HCT116 (cell line): ENCODE measurements around the gene SLC6A6. TPM values are rescaled to one million over a fixed set of nuclear protein-coding genes. Genes with fewer than 3 reads are reported as not detected.
A peak's percentile ranks its signal among the peaks of the same experiment; 100 is the strongest.

Experiments used
- ATAC-seq: fragments of 200-7000 bp; cut with Tn5 transposase; 2 replicates; pipeline ENCODE4 v1.9.1; 2020; ENCODE audit warnings: mild to moderate bottlenecking, moderate library complexity
- BruUV-seq: library from RNA; stranded (reverse); fragments of 400-500 nt; replicated peaks from 2 replicates; lab custom pipeline; 2021; lab: Mats Ljungman, UMichigan
- CTCF ChIA-PET: fragments of 300-600 bp; sonication (Branson Sonifier 250); formaldehyde crosslinking; loops from one replicate; lab custom pipeline; 2021; ENCODE audit warnings: antibody characterized with exemption; lab: Charles Lee
- POLR2A ChIA-PET: fragments of 300-600, 350-600 bp; sonication (Branson Sonifier 250); formaldehyde crosslinking; loops from one replicate; lab custom pipeline; 2021; ENCODE audit warnings: antibody characterized with exemption; lab: Charles Lee
- RAD21 ChIA-PET, 2 experiments: fragments of 300-600 bp; sonication (Branson Sonifier 250); formaldehyde crosslinking; loops; one replicate each; lab custom pipeline; 2023; ENCODE audit warnings: low total read pairs in 2 of 2; ENCODE audit not compliant: uncharacterized antibody in 2 of 2, unreplicated experiment in 2 of 2, low non-redundant PET in 1 of 2; lab: Charles Lee
- DNase-seq: peaks from one replicate; pipeline ENCODE4 v3.0.0-alpha.2; 2010; ENCODE audit warnings: low read depth, low spot score
- H2AFZ ChIP-seq: fragments of 200-600 bp; shearing (Covaris generic), sonication (generic); 2 replicates; pipeline ENCODE4 v1.6.1; 2017; ENCODE audit warnings: low read depth, mixed run types, mixed read lengths, antibody characterized with exemption, low read length; ENCODE audit not compliant: poor library complexity, severe bottlenecking
- H3K27ac ChIP-seq: 2 replicates; pipeline ENCODE4 v1.5.1; 2012; ENCODE audit warnings: low read depth, low read length
- H3K27me3 ChIP-seq: fragments of 200-600 bp; sonication (generic); 2 replicates; pipeline ENCODE4 v1.6.1; 2016; ENCODE audit warnings: mixed run types, low read length, mixed read lengths; ENCODE audit not compliant: insufficient read depth
- H3K36me3 ChIP-seq, 2 experiments: fragments of 200-500 bp in 1 of 2; fragments of 200-600 bp in 1 of 2; sonication (Bioruptor generic) in 1 of 2; sonication (generic) in 1 of 2; 2 replicates each; pipeline versions ENCODE4 v1.5.1 to v1.6.1; 2014 to 2016; ENCODE audit warnings: low read length in 2 of 2, inconsistent platforms in 1 of 2, mixed read lengths in 1 of 2, mixed run types in 1 of 2; ENCODE audit not compliant: insufficient read depth in 2 of 2, control insufficient read depth in 1 of 2
- H3K4me1 ChIP-seq, 2 experiments: fragments of 200-600 bp in 1 of 2; sonication (generic) in 1 of 2; 2 replicates each; pipeline versions ENCODE4 v1.5.1 to v1.6.1; 2012 to 2017; ENCODE audit warnings: low read length in 2 of 2, inconsistent platforms in 1 of 2, mild to moderate bottlenecking in 1 of 2, mixed read lengths in 1 of 2, mixed run types in 1 of 2, moderate library complexity in 1 of 2; ENCODE audit not compliant: insufficient read depth in 2 of 2, control insufficient read depth in 1 of 2
- H3K4me2 ChIP-seq: fragments of 200-600 bp; sonication (generic); 2 replicates; pipeline ENCODE4 v1.6.1; 2017; ENCODE audit warnings: mixed run types, low read length, mixed read lengths
- H3K4me3 ChIP-seq, 2 experiments: fragments of 200-600 bp in 1 of 2; sonication (generic) in 1 of 2; replicated peaks in 1 of 2; 2 replicates each; pipeline ENCODE4 v1.5.1; 2011 to 2016; ENCODE audit warnings: low read length in 2 of 2, control low read depth in 1 of 2, low read depth in 1 of 2, mild to moderate bottlenecking in 1 of 2, mixed read lengths in 1 of 2, mixed run types in 1 of 2
- H3K79me2 ChIP-seq: fragments of 200-600 bp; sonication (generic); 2 replicates; pipeline ENCODE4 v1.6.1; 2017; ENCODE audit warnings: mild to moderate bottlenecking, mixed run types, low read length, moderate library complexity, mixed read lengths; ENCODE audit not compliant: insufficient read depth
- H3K9ac ChIP-seq: fragments of 200-600 bp; sonication (generic); 2 replicates; pipeline ENCODE4 v1.6.1; 2016; ENCODE audit warnings: low read length, mixed read lengths
- H3K9me2 ChIP-seq: fragments of 200-600 bp; sonication (generic), shearing (Covaris generic); 2 replicates; pipeline ENCODE4 v1.6.1; 2017; ENCODE audit warnings: mixed run types, mild to moderate bottlenecking, moderate library complexity; ENCODE audit not compliant: insufficient read depth
- H3K9me3 ChIP-seq, 2 experiments: fragments of 200-500 bp in 1 of 2; fragments of 200-600 bp in 1 of 2; sonication (Bioruptor generic) in 1 of 2; sonication (generic) in 1 of 2; 2 replicates each; pipeline ENCODE4 v1.6.1; 2014 to 2017; ENCODE audit warnings: low read length in 2 of 2, mixed read lengths in 2 of 2, inconsistent platforms in 1 of 2, low read depth in 1 of 2, mild to moderate bottlenecking in 1 of 2, mixed run types in 1 of 2, moderate library complexity in 1 of 2; ENCODE audit not compliant: control insufficient read depth in 1 of 2, insufficient read depth in 1 of 2
- H4K20me1 ChIP-seq: fragments of 200-600 bp; sonication (generic), shearing (Covaris generic); 2 replicates; pipeline ENCODE4 v1.6.1; 2017; ENCODE audit warnings: mixed run types, mild to moderate bottlenecking, moderate library complexity; ENCODE audit not compliant: insufficient read depth
- CBX3 ChIP-seq: IDR thresholded peaks from 2 replicates; pipeline ENCODE4 v1.6.1; 2012; ENCODE audit warnings: low read depth
- CTCF ChIP-seq, 3 experiments: fragments of 200-600 bp in 1 of 3; sonication (generic) in 1 of 3; IDR thresholded peaks in 2 of 3; conservative IDR thresholded peaks in 1 of 3; 2 replicates each; pipeline ENCODE4 v1.5.1; 2012 to 2017; ENCODE audit warnings: low read depth in 2 of 3, low read length in 2 of 3, antibody characterized with exemption in 1 of 3, borderline replicate concordance in 1 of 3, control low read depth in 1 of 3, mild to moderate bottlenecking in 1 of 3, mixed read lengths in 1 of 3, mixed run types in 1 of 3, moderate library complexity in 1 of 3; ENCODE audit not compliant: insufficient read depth in 1 of 3
- EZH2 ChIP-seq: fragments of 200-600 bp; sonication (generic); IDR thresholded peaks from 2 replicates; pipeline ENCODE4 v1.6.1; 2017; ENCODE audit warnings: antibody characterized with exemption, mixed run types
- SIN3A ChIP-seq: IDR thresholded peaks from 2 replicates; pipeline ENCODE4 v1.6.1; 2012; ENCODE audit warnings: low read depth
- SP1 ChIP-seq: IDR thresholded peaks from 2 replicates; pipeline ENCODE4 v1.6.1; 2012; ENCODE audit warnings: low read depth
- TCF7L2 ChIP-seq: IDR thresholded peaks from 2 replicates; pipeline ENCODE4 v1.7.0; 2011; ENCODE audit warnings: borderline replicate concordance, inconsistent platforms; ENCODE audit not compliant: insufficient read depth, insufficient read length; ENCODE audit errors: extremely low read depth
- YY1 ChIP-seq: IDR thresholded peaks from 2 replicates; pipeline ENCODE4 v1.6.1; 2011; ENCODE audit warnings: low read length, low read depth, moderate library complexity, mild to moderate bottlenecking; ENCODE audit not compliant: insufficient replicate concordance; ENCODE audit errors: extremely low read depth
- ZFX ChIP-seq: fragments of 450-650 bp; IDR thresholded peaks from 2 replicates; pipeline ENCODE4 v1.6.1; 2017
- ZNF274 ChIP-seq: fragments of 200-500 bp; sonication (Bioruptor generic); IDR thresholded peaks from 2 replicates; pipeline ENCODE4 v1.6.1; 2014; ENCODE audit warnings: mild to moderate bottlenecking, low read depth, low read length, inconsistent platforms
- intact Hi-C: fragments of 100-400 bp; cut with micrococcal nuclease; formaldehyde crosslinking; loops from 2 replicates; pipeline ENCODE4 v1.10.0; 2022
- total RNA-seq: library from RNA; stranded (reverse); gene quantifications from one replicate; pipeline ENCODE4 v1.2.1, GENCODE V29; 2021; ENCODE audit not compliant: unreplicated experiment
- TF ChIP-seq, protein P1 (sequence below): IDR thresholded peaks from 2 replicates; pipeline ENCODE4 v1.6.1; 2012; ENCODE audit warnings: low read depth
- TF ChIP-seq, protein P2 (sequence below): IDR thresholded peaks from 2 replicates; pipeline ENCODE4 v1.6.1; 2012

SLC6A6 gene
- total RNA-seq, 1 experiment from 2014 or later, result 36.3 TPM

DNA sequence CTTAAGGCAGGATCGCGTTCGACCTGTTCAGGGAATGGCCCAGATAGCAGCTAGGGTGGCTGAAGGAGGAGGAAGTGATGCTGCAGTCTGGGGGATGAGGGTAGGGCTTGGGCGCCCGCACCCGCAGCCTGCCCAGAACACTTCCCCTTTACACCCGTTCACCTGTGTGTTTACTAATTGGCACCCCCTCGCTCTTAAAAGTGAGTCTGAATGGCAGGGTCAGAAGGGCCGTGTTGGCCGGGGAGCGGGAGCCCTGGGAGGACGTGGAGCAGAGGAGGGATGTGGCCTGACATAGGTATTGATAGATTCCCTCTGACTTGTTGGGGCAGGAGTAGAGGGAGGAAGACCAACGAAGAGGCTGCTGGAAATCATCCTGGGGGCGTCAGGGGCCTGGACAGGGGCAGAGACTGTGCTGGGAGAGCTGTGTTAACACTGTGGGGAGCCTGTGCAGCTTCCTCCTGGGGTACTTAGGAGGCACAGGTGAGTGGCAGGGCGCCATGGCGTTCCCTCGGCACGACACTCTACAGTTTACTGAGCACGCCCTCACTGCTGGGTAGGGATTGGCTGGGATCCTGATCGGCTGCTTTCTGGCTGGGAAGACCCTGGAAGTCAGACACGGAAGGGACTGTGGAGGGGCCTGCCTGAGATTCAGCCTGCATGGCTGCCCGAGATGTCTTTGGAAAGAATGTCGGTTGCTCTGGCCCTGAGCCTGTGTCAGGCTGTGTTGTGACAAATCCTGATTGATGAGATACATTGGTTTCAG is 51.7 kb downstream of the SLC6A6 start:
- Histone ChIP-seq H3K27me3 (no peaks in the 10 kb centered on the region), H3K9ac (0 out of 2 replicates have a peak overlapping the region, but pooled peaks have one; percentile 19), H3K9me2 (no peaks in the 10 kb centered on the region), H3K27ac (peak overlapping the region; percentile 75; the same call in 1 of the 2 replicates), H3K4me1 (peaks cover 23 to 32% of the 10 kb centered on the region in 2 experiments), H3K79me2 (no peaks in the 10 kb centered on the region), H3K36me3 (peaks cover 3 to 18% of the 10 kb centered on the region in 2 experiments; a peak in 3 of 4 replicates), H3K4me3 (no peak overlapping the region), H3K4me2 (peak overlapping the region; percentile 57), H2AFZ (no peak overlapping the region), H3K9me3 (no peaks in the 10 kb centered on the region), H4K20me1 (no peaks in the 10 kb centered on the region)
- ChIA-PET CTCF (interaction anchor here (2.5 kb wide), 1 partner anchor 251 kb away, joined by 11 read pairs; no protein-coding TSS in a partner anchor), RAD21 (no interaction called here), POLR2A (interaction anchor here (1.2 kb wide), 1 partner anchor 52 kb away, joined by 3 read pairs; the partner anchor contains the start of gene SLC6A6)
- DNase-seq (no peak), ATAC-seq (no peak)
- intact Hi-C loops, result loop anchor here (2.0 kb wide), 1 partner anchor 51 kb away; the partner anchor contains the start of gene SLC6A6
- no TSS peak for BruUV-seq
- TF ChIP-seq EZH2, result no peak

- DNase-seq (no peak), ATAC-seq (no peak)
- no peaks in the 10 kb centered on the region for H3K9me3 ChIP-seq
- peaks cover 23 to 32% of the 10 kb centered on the region in 2 experiments for H3K4me1 ChIP-seq
- no peaks in the 10 kb centered on the region for H3K79me2 ChIP-seq
- intact Hi-C loops, result no loop called here
- no peak overlapping the region for H3K27ac ChIP-seq
- H3K9ac ChIP-seq, result no peak overlapping the region
- no peak overlapping the region for H2AFZ ChIP-seq
- H3K9me2 ChIP-seq, result no peaks in the 10 kb centered on the region
- CTCF ChIA-PET, result no interaction called here
- H3K27me3 ChIP-seq, result no peaks in the 10 kb centered on the region
- H3K4me3 ChIP-seq, result no peak overlapping the region
- H3K4me2 ChIP-seq, result no peak overlapping the region
- no peaks in the 10 kb centered on the region for H4K20me1 ChIP-seq
- POLR2A ChIA-PET, result interaction anchor here (1.2 kb wide), 1 partner anchor 53 kb away, joined by 3 read pairs; the partner anchor contains the start of gene SLC6A6
- RAD21 ChIA-PET, result interaction anchor here in 1 of 2 experiments (0.8 kb wide), 1 partner anchor 189 kb away, joined by 3 read pairs; no protein-coding TSS in a partner anchor
- H3K36me3 ChIP-seq, result peaks cover 5 to 23% of the 10 kb centered on the region in 2 experiments; a peak in 3 of 4 replicates
- BruUV-seq, result no TSS peak
- TF ChIP-seq ZNF274, result no peak
- no peak for TF ChIP-seq ZFX
- TF ChIP-seq SIN3A, result no peak
- TF ChIP-seq CBX3, result no peak
- TF ChIP-seq, protein P1, sequence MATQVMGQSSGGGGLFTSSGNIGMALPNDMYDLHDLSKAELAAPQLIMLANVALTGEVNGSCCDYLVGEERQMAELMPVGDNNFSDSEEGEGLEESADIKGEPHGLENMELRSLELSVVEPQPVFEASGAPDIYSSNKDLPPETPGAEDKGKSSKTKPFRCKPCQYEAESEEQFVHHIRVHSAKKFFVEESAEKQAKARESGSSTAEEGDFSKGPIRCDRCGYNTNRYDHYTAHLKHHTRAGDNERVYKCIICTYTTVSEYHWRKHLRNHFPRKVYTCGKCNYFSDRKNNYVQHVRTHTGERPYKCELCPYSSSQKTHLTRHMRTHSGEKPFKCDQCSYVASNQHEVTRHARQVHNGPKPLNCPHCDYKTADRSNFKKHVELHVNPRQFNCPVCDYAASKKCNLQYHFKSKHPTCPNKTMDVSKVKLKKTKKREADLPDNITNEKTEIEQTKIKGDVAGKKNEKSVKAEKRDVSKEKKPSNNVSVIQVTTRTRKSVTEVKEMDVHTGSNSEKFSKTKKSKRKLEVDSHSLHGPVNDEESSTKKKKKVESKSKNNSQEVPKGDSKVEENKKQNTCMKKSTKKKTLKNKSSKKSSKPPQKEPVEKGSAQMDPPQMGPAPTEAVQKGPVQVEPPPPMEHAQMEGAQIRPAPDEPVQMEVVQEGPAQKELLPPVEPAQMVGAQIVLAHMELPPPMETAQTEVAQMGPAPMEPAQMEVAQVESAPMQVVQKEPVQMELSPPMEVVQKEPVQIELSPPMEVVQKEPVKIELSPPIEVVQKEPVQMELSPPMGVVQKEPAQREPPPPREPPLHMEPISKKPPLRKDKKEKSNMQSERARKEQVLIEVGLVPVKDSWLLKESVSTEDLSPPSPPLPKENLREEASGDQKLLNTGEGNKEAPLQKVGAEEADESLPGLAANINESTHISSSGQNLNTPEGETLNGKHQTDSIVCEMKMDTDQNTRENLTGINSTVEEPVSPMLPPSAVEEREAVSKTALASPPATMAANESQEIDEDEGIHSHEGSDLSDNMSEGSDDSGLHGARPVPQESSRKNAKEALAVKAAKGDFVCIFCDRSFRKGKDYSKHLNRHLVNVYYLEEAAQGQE, result no peak
- no peak for TF ChIP-seq YY1
- TF ChIP-seq SP1, result no peak
- TF ChIP-seq, protein P2, sequence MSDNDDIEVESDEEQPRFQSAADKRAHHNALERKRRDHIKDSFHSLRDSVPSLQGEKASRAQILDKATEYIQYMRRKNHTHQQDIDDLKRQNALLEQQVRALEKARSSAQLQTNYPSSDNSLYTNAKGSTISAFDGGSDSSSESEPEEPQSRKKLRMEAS, result no peak
- TF ChIP-seq CTCF (IDR thresholded peaks at IDR 0.05 in 2 of 3, conservative IDR thresholded peaks at IDR 0.05 in 1 of 3; ENCODE audit: borderline replicate concordance in 1 of 3, insufficient read depth in 1 of 3, low read depth in 2 of 3, low read length in 2 of 3), result no peak
- no peak for TF ChIP-seq TCF7L2
These were observed 52.4 kb downstream of the SLC6A6 start for GRCh38 chr3:14454639-14455310.
